ENCODE data around the gene PBX3.

The PBX3 gene

DNA sequence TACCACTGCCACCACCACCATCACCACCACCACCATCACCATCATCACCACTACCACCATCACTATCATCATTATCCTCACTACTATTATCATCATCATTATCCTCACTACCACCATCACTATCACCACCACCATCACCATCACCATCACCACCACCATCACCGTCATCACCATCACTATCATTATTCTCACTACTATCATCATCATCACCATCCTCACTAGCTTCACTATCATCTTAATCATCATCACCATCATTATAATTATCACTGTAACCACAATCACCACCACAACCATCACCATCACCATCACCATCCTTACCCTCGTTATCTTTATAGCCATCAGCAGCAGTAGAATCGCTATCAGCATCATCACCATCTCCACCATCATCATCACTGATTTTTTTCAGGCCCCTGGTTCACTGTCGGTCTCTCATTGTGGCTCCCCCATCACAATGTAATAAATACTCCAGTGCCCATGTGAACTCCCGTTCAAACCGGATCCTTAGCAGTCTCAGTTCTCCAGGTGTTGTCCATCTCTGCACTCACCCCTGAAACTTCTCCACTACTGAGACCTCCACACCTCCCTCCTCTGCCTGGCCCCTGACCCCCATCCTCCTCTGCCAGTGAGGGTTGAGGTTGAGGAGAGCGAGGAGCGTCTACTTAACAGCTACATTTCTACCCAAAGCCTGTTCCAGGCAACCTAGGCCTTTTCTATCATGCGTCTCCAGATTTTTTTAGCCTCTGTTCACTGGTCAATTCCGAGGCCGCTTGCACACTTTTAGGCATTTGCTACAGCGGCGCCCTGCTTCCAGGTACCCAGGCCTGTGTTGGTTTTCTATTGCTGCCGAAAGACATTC, 238.2 kb downstream of the PBX3 start:
- H3K56ac ChIP-seq (ENCODE audit: low read length) = no peak overlapping the region
- no peak overlapping the region for H2BK5ac ChIP-seq (ENCODE audit: low read length)
- H2BK120ac ChIP-seq (ENCODE audit: low read depth, low read length) = no peak overlapping the region
- WGBS (ENCODE audit: extremely low coverage, insufficient coverage, low lambda C conversion rate) = 94% methylated on average over 2 of the region's 14 CpGs
- no peaks in the 10 kb centered on the region for H3K79me1 ChIP-seq (ENCODE audit: low read length)
- H2BK15ac ChIP-seq (replicated peaks; ENCODE audit: low read depth) = no peak overlapping the region
- no peak overlapping the region for H3K4me3 ChIP-seq (ENCODE audit: low read length)
- no peaks in the 10 kb centered on the region for H3K27me3 ChIP-seq (ENCODE audit: insufficient read depth, low read length, poor library complexity)
- no peak overlapping the region for H3K4me2 ChIP-seq (ENCODE audit: low read length)
- no peak overlapping the region for H3K4ac ChIP-seq (ENCODE audit: low read depth, low read length)
- no peak overlapping the region for H3K27ac ChIP-seq (ENCODE audit: low read depth, low read length)
- H2AK5ac ChIP-seq (ENCODE audit: low read length) = no peak overlapping the region
- H4K8ac ChIP-seq (ENCODE audit: low read depth, low read length) = no peak overlapping the region
- H3K18ac ChIP-seq (ENCODE audit: low read length) = no peak overlapping the region
- H3K9ac ChIP-seq (ENCODE audit: low read length) = no peak overlapping the region
- H3K79me2 ChIP-seq (ENCODE audit: control insufficient read depth, insufficient read depth, low read length) = no peaks in the 10 kb centered on the region
- H4K5ac ChIP-seq (ENCODE audit: low read length) = no peak overlapping the region
- H3K23ac ChIP-seq (ENCODE audit: low read length) = no peak overlapping the region
- H3K4me1 ChIP-seq (ENCODE audit: control insufficient read depth, low read depth, low read length) = no peaks in the 10 kb centered on the region
- no peak for DNase-seq
- H3K36me3 ChIP-seq (ENCODE audit: control insufficient read depth, insufficient read depth, low read length) = no peaks in the 10 kb centered on the region

DNA sequence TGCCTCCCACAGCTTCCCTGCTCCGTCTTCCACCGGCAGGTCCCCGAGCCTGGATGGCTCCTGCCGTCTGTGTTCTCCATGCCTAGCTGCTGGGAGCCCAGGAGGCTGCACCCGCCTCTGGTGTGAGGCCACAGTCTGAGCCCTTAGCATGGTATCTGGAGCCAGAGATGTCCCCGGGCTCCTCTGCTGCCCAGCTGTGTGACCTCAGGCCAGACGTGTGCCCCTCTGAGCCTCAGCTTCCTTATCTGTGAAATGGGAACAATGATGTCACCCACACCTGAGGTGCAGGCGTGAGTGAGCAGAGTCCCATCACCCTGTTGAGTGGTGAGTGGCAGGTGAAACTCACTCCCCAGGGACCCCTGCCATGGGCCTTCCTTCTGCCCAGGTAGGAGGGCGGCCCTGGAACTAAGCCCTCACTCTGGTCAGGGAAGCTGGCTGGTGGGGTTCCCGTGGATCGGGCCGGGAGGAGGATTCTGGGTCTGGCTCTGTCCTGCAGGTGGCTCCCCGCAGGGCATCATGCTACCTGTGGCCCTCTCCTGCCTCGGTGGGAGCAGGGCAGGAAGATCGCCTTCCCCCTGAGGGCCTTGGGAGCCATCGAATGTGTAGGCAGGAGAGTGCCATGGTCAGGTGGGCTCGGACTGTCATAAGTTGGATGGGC, 239.0 kb downstream of the PBX3 start:
- Histone ChIP-seq H4K5ac (ENCODE audit: low read length) (no peak overlapping the region), H3K36me3 (ENCODE audit: control insufficient read depth, insufficient read depth, low read length) (no peaks in the 10 kb centered on the region), H2BK120ac (ENCODE audit: low read depth, low read length) (no peak overlapping the region), H3K27me3 (ENCODE audit: insufficient read depth, low read length, poor library complexity) (no peaks in the 10 kb centered on the region), H3K79me1 (ENCODE audit: low read length) (no peaks in the 10 kb centered on the region), H3K18ac (ENCODE audit: low read length) (no peak overlapping the region), H3K4ac (ENCODE audit: low read depth, low read length) (no peak overlapping the region), H3K56ac (ENCODE audit: low read length) (no peak overlapping the region), H3K27ac (ENCODE audit: low read depth, low read length) (no peak overlapping the region), H3K23ac (ENCODE audit: low read length) (no peak overlapping the region), H3K4me2 (ENCODE audit: low read length) (no peak overlapping the region), H2BK5ac (ENCODE audit: low read length) (no peak overlapping the region), H3K4me1 (ENCODE audit: control insufficient read depth, low read depth, low read length) (no peaks in the 10 kb centered on the region), H2BK15ac (replicated peaks; ENCODE audit: low read depth) (no peak overlapping the region), H4K8ac (ENCODE audit: low read depth, low read length) (no peak overlapping the region), H3K9ac (ENCODE audit: low read length) (no peak overlapping the region), H3K4me3 (ENCODE audit: low read length) (no peak overlapping the region), H3K79me2 (ENCODE audit: control insufficient read depth, insufficient read depth, low read length) (no peaks in the 10 kb centered on the region), H2AK5ac (ENCODE audit: low read length) (no peak overlapping the region)
- DNase-seq = no peak
- no CpG with 5 or more reads among the region's 17 CpGs for WGBS (ENCODE audit: extremely low coverage, insufficient coverage, low lambda C conversion rate)

DNA sequence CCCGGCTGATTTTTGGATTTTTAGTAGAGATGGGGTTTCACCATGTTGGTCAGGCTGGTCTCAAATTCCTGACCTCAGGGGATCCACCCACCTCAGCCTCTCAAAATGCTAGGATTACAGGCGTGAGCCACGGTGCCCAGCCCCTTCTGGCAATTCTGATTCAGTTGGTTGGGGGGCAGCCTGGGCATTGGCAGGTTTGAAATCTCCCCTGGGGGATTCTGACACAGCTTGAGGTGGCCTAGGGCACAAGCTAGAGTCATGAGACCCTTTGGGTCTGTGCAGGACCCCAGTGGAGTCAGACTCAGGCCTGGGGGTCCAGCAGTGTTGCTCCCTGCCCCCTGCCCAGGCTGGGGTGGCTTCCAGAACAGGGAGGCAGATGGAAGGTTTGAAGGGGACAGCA, 239.8 kb downstream of the PBX3 start:
- no CpG with 5 or more reads among the region's 3 CpGs for WGBS (ENCODE audit: extremely low coverage, insufficient coverage, low lambda C conversion rate)
- DNase-seq = no peak
- no peak overlapping the region for H3K4ac ChIP-seq (ENCODE audit: low read depth, low read length)

DNA sequence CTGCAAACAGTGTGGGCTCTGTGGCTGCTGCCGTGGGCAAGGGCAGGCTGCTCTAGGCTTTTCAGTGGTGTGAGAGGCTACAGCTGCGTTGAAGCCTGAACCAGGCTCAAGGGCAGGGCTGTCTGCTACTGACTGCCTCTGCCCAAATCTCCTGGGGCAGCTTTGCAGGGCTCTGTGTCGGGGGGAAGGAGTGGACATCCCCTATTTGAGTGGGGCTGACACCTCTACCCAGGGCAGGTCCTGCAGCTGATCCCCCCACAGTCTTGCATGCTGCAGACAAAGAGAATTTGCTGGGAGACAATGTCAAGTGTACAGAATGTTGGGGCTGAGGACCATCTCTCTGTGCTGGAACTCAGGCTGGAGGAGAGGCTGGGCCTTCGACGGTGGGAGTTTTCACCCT, 240.2 kb downstream of the PBX3 start:
- Histone ChIP-seq H3K4me3 (ENCODE audit: low read length) (no peak overlapping the region), H3K36me3 (ENCODE audit: control insufficient read depth, insufficient read depth, low read length) (no peaks in the 10 kb centered on the region), H2AK5ac (ENCODE audit: low read length) (no peak overlapping the region), H3K27ac (ENCODE audit: low read depth, low read length) (no peak overlapping the region), H3K4ac (ENCODE audit: low read depth, low read length) (no peak overlapping the region), H3K56ac (ENCODE audit: low read length) (no peak overlapping the region), H3K27me3 (ENCODE audit: insufficient read depth, low read length, poor library complexity) (no peaks in the 10 kb centered on the region), H3K79me1 (ENCODE audit: low read length) (no peaks in the 10 kb centered on the region), H2BK5ac (ENCODE audit: low read length) (no peak overlapping the region), H3K79me2 (ENCODE audit: control insufficient read depth, insufficient read depth, low read length) (no peaks in the 10 kb centered on the region), H4K8ac (ENCODE audit: low read depth, low read length) (no peak overlapping the region), H2BK120ac (ENCODE audit: low read depth, low read length) (no peak overlapping the region), H3K18ac (ENCODE audit: low read length) (no peak overlapping the region), H3K4me1 (ENCODE audit: control insufficient read depth, low read depth, low read length) (no peaks in the 10 kb centered on the region), H3K23ac (ENCODE audit: low read length) (no peak overlapping the region), H3K9ac (ENCODE audit: low read length) (no peak overlapping the region), H2BK15ac (replicated peaks; ENCODE audit: low read depth) (no peak overlapping the region), H3K4me2 (ENCODE audit: low read length) (no peak overlapping the region), H4K5ac (ENCODE audit: low read length) (no peak overlapping the region)
- DNase-seq = no peak
- no CpG with 5 or more reads among the region's 5 CpGs for WGBS (ENCODE audit: extremely low coverage, insufficient coverage, low lambda C conversion rate)

More for the DNA sequence above, 239.8 kb downstream of the PBX3 start:
- no peaks in the 10 kb centered on the region for H3K27me3 ChIP-seq (ENCODE audit: insufficient read depth, low read length, poor library complexity)
- no peaks in the 10 kb centered on the region for H3K79me2 ChIP-seq (ENCODE audit: control insufficient read depth, insufficient read depth, low read length)
- no peak overlapping the region for H3K23ac ChIP-seq (ENCODE audit: low read length)
- no peaks in the 10 kb centered on the region for H3K79me1 ChIP-seq (ENCODE audit: low read length)
- no peak overlapping the region for H3K4me2 ChIP-seq (ENCODE audit: low read length)
- H2BK120ac ChIP-seq (ENCODE audit: low read depth, low read length) = no peak overlapping the region
- no peak overlapping the region for H2AK5ac ChIP-seq (ENCODE audit: low read length)
- H3K4me1 ChIP-seq (ENCODE audit: control insufficient read depth, low read depth, low read length) = no peaks in the 10 kb centered on the region
- H4K8ac ChIP-seq (ENCODE audit: low read depth, low read length) = no peak overlapping the region
- no peak overlapping the region for H3K27ac ChIP-seq (ENCODE audit: low read depth, low read length)
- H3K4me3 ChIP-seq (ENCODE audit: low read length) = no peak overlapping the region
- no peak overlapping the region for H2BK15ac ChIP-seq (replicated peaks; ENCODE audit: low read depth)
- H3K36me3 ChIP-seq (ENCODE audit: control insufficient read depth, insufficient read depth, low read length) = no peaks in the 10 kb centered on the region
- H3K18ac ChIP-seq (ENCODE audit: low read length) = no peak overlapping the region
- H3K56ac ChIP-seq (ENCODE audit: low read length) = no peak overlapping the region
- H3K9ac ChIP-seq (ENCODE audit: low read length) = no peak overlapping the region
- no peak overlapping the region for H4K5ac ChIP-seq (ENCODE audit: low read length)
- H2BK5ac ChIP-seq (ENCODE audit: low read length) = no peak overlapping the region

DNA sequence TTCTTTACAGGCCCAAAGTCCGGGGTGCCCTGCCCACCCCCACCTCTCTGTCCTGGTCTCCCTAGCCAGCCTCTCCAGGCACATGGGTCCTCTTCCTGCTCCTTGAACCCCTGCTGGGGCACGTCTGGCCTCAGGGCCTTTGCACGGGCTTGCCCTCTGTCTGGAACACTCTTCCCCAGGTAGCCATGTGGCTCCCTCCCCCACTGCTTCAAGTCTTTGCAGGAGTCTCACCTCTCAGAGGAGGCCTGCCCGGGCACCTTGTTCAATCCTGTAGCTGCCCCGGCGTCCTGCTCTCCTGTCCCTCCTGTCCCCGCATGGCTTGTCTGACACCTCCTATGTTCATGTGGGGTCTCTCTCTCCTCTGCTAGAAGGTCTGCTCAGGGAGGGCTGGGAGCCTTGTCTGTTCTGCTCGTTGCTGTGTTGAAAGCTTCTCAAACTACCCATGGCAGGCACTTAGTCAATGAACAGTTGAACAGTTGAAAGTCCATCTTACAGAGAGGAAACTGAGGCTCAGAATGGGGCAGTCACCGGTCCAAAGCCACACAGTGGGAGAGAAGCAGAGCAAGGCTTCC, 241.4 kb downstream of the PBX3 start:
- Histone ChIP-seq H2BK5ac (ENCODE audit: low read length) (no peak overlapping the region), H3K27me3 (ENCODE audit: insufficient read depth, low read length, poor library complexity) (no peaks in the 10 kb centered on the region), H3K36me3 (ENCODE audit: control insufficient read depth, insufficient read depth, low read length) (no peaks in the 10 kb centered on the region), H3K27ac (ENCODE audit: low read depth, low read length) (no peak overlapping the region), H3K79me1 (ENCODE audit: low read length) (no peaks in the 10 kb centered on the region), H3K56ac (ENCODE audit: low read length) (no peak overlapping the region), H3K9ac (ENCODE audit: low read length) (no peak overlapping the region), H2AK5ac (ENCODE audit: low read length) (no peak overlapping the region), H3K4me1 (ENCODE audit: control insufficient read depth, low read depth, low read length) (no peaks in the 10 kb centered on the region), H2BK15ac (replicated peaks; ENCODE audit: low read depth) (no peak overlapping the region), H3K23ac (ENCODE audit: low read length) (no peak overlapping the region), H4K5ac (ENCODE audit: low read length) (no peak overlapping the region), H4K8ac (ENCODE audit: low read depth, low read length) (no peak overlapping the region), H3K4me3 (ENCODE audit: low read length) (no peak overlapping the region), H3K4me2 (ENCODE audit: low read length) (no peak overlapping the region), H3K4ac (ENCODE audit: low read depth, low read length) (no peak overlapping the region), H3K18ac (ENCODE audit: low read length) (no peak overlapping the region), H2BK120ac (ENCODE audit: low read depth, low read length) (no peak overlapping the region), H3K79me2 (ENCODE audit: control insufficient read depth, insufficient read depth, low read length) (no peaks in the 10 kb centered on the region)
- DNase-seq = no peak
- no CpG with 5 or more reads among the region's 9 CpGs for WGBS (ENCODE audit: extremely low coverage, insufficient coverage, low lambda C conversion rate)
